WTC11 (cell line): Measurements from ENCODE around the gene NR2F6.

Source experiments
- ESRRA ChIP-seq: sonication (generic); formaldehyde crosslinking; IDR thresholded peaks from 2 replicates; pipeline ENCODE4 v1.8.1; 2022; ENCODE audit warnings: mild to moderate bottlenecking, missing genetic modification reagents, borderline replicate concordance
- TF ChIP-seq, protein P1 (sequence below): fragments of 200-600 bp; IDR thresholded peaks from 2 replicates; pipeline ENCODE4 v1.8.0; 2022; ENCODE audit warnings: antibody characterized with exemption
- TF ChIP-seq, protein P2 (sequence below): sonication (generic); formaldehyde crosslinking; IDR thresholded peaks from 2 replicates; pipeline ENCODE4 v1.8.1; 2022; ENCODE audit warnings: low read depth, missing genetic modification reagents, borderline replicate concordance

DNA sequence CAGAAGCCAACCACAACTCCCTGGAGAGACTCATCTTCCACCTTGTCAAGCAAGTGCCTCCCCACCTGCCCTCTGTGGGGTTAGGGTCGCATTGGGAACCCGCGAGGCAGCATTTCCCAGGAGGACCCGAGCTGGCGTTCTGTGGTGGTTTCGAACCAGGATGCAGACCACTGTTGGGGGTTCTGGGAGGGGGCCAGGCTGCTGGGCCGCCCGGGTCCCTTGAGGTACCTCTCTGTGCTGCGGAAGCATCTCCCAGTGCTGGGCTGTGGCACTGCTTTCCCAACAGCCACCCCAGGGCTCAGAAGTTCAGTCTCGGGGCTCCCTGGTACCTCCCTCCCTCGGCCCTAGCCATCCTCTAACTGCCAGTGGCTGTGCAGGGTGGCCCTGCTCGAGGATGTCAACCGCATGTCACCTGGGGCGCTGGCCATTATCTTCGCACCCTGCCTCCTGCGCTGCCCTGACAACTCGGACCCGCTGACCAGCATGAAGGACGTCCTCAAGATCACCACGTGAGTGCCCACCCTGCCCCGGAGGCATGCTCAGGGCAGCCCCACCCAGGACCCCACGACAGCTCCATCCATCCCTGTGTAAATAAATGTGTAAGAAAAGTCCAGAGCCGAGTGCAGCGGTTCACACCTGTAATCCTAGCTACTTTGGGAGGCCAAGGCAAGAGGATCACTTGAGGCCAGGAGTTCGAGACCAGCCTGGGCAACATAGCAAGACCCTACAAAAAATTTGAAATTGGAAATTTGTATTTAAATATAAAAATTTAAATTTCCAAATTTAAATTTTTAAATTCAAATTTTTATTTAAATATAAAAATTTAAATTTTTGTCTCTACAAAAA lies 38.8 kb downstream of the NR2F6 start:
- TF ChIP-seq ESRRA (CRISPR knock-in tag): no peak
- TF ChIP-seq, protein P1, sequence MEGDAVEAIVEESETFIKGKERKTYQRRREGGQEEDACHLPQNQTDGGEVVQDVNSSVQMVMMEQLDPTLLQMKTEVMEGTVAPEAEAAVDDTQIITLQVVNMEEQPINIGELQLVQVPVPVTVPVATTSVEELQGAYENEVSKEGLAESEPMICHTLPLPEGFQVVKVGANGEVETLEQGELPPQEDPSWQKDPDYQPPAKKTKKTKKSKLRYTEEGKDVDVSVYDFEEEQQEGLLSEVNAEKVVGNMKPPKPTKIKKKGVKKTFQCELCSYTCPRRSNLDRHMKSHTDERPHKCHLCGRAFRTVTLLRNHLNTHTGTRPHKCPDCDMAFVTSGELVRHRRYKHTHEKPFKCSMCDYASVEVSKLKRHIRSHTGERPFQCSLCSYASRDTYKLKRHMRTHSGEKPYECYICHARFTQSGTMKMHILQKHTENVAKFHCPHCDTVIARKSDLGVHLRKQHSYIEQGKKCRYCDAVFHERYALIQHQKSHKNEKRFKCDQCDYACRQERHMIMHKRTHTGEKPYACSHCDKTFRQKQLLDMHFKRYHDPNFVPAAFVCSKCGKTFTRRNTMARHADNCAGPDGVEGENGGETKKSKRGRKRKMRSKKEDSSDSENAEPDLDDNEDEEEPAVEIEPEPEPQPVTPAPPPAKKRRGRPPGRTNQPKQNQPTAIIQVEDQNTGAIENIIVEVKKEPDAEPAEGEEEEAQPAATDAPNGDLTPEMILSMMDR: no peak
- TF ChIP-seq, protein P2, sequence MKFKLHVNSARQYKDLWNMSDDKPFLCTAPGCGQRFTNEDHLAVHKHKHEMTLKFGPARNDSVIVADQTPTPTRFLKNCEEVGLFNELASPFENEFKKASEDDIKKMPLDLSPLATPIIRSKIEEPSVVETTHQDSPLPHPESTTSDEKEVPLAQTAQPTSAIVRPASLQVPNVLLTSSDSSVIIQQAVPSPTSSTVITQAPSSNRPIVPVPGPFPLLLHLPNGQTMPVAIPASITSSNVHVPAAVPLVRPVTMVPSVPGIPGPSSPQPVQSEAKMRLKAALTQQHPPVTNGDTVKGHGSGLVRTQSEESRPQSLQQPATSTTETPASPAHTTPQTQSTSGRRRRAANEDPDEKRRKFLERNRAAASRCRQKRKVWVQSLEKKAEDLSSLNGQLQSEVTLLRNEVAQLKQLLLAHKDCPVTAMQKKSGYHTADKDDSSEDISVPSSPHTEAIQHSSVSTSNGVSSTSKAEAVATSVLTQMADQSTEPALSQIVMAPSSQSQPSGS (CRISPR knock-in tag): no peak
